Right ventricle myocardium inferior (tissue), 1 donor: ENCODE data around the gene ESR1. TPM values are rescaled to one million over a fixed set of nuclear protein-coding genes. Genes with fewer than 3 reads are reported as not detected.

ENCODE experiments used
- ATAC-seq: fragments of 200-7000 bp; cut with Tn5 transposase; one replicate; pipeline ENCODE4 v1.9.1; 2020; ENCODE audit warnings: mild to moderate bottlenecking, moderate library complexity
- DNase-seq: peaks from one replicate; pipeline ENCODE4 v3.0.0; 2021; ENCODE audit errors: missing footprints
- intact Hi-C: fragments of 100-400 bp; cut with DNase I; formaldehyde crosslinking; loops from one replicate; pipeline ENCODE4 v1.11.0; 2022
- total RNA-seq: library from RNA; stranded (reverse); fragmentation: NEBNext Ultra II Directional; extraction: Animal tissue kit (Norgen Biotek cat#: 25700); gene quantifications from one replicate; pipeline ENCODE4 v1.2.1, GENCODE V29; 2021
- donor health status: DM: no; HTN: yes; CAD: no; lungs with severe emphysema.

ESR1 gene
- total RNA-seq, 1 donor from 2014 or later, result 1.4 TPM

GRCh38 chr6:152098683-152099082 is 291.2 kb downstream of the ESR1 start:
- intact Hi-C loops, result no loop called here
- no peak for DNase-seq
- ATAC-seq, result no peak

- DNase-seq (no peak), ATAC-seq (no peak)
- intact Hi-C loops, result no loop called here
Observed at GRCh38 chr6:152099446-152100182, 292.1 kb downstream of the ESR1 start.

DNA sequence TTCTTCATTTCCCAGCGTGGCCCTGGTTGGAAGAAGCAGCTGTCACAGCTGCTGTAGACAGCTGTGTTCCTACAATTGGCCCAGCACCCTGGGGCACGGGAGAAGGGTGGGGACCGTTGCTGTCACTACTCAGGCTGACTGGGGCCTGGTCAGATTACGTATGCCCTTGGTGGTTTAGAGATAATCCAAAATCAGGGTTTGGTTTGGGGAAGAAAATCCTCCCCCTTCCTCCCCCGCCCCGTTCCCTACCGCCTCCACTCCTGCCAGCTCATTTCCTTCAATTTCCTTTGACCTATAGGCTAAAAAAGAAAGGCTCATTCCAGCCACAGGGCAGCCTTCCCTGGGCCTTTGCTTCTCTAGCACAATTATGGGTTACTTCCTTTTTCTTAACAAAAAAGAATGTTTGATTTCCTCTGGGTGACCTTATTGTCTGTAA is 292.7 kb downstream of the ESR1 start:
- intact Hi-C loops, result no loop called here
- ATAC-seq, result peak; percentile 86
- no peak for DNase-seq

GRCh38 chr6:152107973-152108372 is 300.5 kb downstream of the ESR1 start:
- DNase-seq (no peak), ATAC-seq (no peak)
- intact Hi-C loops, result no loop called here

DNA sequence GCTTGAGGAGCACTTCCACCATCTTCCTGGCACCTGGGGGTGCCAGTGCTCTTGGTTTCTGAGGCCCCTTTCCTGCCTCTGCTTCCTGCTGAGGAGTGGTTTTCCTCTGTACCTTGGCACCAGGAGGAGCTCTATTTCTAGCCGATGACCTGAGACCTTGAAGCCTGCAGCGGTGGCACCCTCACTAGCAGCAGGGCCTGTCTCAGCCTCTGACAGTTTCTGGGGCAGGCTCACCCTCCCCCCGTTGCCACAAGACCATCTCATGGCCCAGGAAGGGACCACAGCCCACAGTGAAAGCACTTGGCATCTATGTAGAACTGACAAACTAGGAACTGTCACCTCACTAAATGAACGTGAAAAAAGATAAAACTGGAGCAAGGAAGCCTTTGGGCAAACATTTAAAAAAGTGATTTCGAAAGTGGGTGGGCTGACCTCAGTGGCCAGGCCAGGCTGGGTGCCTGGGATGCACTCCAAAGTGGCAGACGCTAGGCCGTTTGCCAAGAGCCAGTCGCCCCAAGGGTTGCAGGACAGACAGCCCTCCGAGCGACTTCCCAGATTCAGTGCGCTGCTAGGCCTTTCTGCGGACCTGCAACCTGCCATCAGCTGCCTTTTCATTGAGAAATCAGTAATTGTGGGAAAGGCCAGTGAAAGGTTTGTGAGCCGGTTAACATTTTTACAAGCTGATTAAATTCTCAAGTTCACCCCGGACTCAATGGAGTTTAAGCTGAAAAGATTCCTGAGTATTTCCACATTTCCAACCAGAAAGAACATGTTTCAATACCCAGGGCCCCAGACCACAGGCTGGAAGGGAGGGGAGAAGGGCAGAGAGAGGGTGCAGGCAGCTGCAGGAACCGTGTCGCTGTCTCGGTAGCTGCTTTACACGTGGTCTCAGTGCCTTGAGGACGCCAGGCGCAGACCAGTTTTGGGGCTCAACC is 303.7 kb downstream of the ESR1 start:
- DNase-seq, result peak; percentile 76
- ATAC-seq, result peak; percentile 93
- intact Hi-C loops, result no loop called here

GRCh38 chr6:152112491-152113261 is 305.2 kb downstream of the ESR1 start:
- intact Hi-C loops, result no loop called here

DNA sequence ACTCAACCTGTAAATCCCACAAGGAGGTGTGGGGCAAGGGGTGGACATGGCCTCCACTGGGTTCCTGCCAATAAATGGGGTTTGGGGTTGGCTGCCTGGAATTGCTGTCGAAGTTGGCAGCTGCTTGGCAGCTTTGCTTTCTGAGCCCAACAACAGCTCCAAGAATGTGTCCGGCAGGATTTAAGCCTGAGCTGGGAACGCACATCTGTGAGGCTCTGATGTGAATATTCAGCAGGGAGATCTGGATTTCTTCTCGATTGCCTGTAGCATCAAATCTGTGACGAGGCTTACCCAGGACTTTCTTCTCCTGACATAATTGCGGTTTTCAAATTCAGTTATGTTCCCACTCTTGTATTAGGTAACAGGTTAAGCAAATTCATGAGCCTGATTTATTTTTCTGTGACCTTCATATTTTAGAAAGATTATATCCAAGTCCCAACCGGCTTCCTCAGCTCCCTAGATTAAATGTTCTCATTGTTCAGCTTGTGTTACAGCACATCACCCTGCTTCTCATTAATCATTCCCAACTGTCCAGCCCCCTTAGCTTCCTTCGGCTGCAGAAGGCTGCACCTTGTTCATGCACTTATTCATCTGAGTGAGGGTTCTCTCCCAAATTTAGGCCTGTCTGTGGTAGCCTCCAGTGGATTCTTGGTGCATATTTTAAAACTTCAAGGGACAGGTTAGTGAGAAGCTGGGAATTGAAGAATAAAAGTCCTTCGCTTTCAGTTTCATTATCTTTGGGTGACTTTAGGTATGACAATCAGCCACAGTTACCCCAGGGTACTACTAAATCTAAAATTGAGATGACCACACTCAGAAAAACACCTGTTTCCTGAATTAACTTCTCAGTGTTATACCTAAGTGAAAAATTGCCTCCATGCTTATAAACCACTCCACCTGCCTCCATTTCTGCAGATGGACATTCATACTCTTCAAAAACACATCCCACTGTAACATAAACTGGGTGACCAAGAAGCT is 310.0 kb downstream of the ESR1 start:
- intact Hi-C loops, result no loop called here
- no peak for ATAC-seq
- no peak for DNase-seq

More at GRCh38 chr6:152112491-152113261, 305.2 kb downstream of the ESR1 start:
- peak; percentile 84 for DNase-seq
- ATAC-seq, result no peak

DNA sequence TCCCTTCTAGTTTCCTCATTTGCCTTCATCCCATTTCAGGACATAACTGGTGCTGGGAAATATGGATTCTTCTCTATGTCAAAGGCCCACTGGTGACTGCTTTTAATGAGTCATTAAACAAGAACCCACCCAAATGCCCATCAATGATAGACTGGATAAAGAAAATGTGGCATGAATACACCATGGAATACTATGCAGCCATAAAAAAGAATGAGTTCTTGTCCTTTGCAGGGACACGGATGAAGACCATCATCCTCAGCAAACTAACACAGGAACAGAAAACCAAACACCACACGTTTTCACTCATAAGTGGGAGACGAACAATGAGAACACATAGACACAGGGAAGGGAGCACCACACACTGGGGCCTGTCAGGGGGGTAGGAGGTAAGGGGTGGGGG is 310.7 kb downstream of the ESR1 start:
- intact Hi-C loops, result no loop called here
- DNase-seq (no peak), ATAC-seq (no peak)

- intact Hi-C loops, result no loop called here
- no peak for ATAC-seq
Observed at GRCh38 chr6:152118678-152119077, 311.2 kb downstream of the ESR1 start.

DNA sequence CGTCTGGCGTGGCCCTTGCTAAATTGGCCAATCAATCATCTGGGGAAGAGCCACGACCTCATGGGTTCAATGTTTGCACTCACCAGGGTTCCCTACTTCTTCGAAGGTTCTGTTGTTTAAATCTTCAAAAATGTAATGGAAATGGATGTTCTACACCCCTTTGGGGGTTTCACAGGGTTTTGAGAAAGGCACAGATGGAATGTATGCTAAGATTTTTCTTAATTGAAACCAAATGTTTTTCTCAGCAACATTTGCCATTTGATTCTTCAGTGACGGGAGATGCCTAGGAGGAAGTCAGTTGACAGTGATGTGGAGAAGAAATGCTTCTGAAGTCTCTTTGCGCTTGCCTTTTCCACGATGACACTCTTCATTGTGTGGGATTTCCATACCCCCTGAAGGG is 312.3 kb downstream of the ESR1 start:
- DNase-seq (no peak), ATAC-seq (no peak)
- intact Hi-C loops, result loop anchor here (10.0 kb wide), 1 partner anchor 445 kb away; no protein-coding TSS in a partner anchor

More at GRCh38 chr6:152118678-152119077, 311.2 kb downstream of the ESR1 start:
- no peak for DNase-seq

GRCh38 chr6:152121910-152122309 is 314.4 kb downstream of the ESR1 start:
- ATAC-seq (no peak), DNase-seq (no peak)
- intact Hi-C loops, result loop anchor here (10.0 kb wide), 1 partner anchor 447 kb away; no protein-coding TSS in a partner anchor

DNA sequence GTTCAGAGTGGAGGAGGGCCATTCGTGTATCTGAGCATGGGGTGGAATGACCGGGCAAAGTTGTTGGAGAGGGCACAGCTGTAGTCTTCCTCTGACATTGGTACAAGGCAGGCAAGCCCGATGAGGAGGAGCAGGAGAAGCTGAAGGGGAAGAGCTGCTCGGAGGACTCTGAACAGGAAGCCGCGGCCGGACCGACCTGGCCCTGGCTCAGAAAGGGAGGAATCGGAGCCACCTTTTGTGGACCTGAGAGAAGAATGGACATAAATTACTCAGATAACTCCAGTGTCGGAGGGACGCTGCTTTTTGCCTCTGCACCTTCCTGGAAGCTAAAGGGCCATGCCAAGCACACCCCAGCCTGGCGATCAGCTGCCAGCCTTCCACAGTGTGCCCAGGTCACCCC is 315.0 kb downstream of the ESR1 start:
- no peak for ATAC-seq
- intact Hi-C loops, result loop anchor here (10.0 kb wide), 1 partner anchor 448 kb away; no protein-coding TSS in a partner anchor
- DNase-seq, result no peak

DNA sequence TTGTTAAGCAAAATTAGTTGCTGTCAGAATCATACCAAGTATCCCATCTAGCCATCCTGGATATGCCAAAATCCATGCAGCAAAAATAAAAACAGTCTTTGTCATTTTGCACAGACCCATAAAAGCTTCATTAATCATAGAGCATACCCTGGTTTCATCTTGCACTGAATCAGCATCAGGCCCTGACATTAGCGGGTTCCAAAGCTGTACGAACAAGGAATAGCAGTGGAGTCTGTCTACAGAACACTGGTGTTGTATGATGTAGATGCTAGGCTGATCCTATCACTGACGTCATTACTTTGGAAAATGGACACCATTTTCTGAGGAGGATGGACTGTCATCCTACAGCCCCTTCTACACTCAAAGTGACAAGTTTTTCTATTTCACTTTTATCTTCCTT is 315.6 kb downstream of the ESR1 start:
- ATAC-seq (no peak), DNase-seq (no peak)
- intact Hi-C loops, result loop anchor here (10.0 kb wide), 1 partner anchor 448 kb away; no protein-coding TSS in a partner anchor

DNA sequence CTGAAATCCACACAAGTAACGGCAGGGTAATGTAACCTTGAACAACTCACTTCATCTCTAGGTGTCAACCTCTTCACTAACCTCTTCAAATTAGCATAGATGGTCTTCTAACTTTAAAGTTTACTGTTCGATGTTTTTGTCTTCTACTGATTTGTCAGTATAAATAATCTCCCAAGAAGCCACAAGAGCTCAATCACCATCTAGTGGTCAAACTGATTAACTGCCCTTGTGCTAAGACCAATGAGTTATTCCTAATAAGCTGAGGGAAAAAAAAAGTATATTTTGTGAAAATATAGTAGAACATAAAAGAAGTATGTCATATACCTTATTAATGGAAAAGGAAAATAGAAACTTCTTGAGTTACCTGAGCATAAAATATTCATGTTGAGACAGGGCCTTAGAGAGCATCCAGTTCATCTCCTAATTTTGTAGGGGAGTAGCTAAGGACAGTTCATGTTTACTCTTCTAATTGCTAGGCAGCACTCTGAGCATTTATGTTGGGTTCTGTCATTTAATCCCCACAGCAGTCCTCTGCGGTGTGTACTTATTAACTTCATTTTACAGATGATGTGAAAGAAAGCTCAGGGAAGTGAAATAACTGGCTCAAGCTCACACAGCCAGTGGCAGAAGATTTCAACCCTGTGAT is 317.1 kb downstream of the ESR1 start:
- peak; percentile 47 for ATAC-seq
- no peak for DNase-seq
- intact Hi-C loops, result loop anchor here (2.0 to 10.0 kb wide), 2 partner anchors 360 to 450 kb away; no protein-coding TSS in a partner anchor

DNA sequence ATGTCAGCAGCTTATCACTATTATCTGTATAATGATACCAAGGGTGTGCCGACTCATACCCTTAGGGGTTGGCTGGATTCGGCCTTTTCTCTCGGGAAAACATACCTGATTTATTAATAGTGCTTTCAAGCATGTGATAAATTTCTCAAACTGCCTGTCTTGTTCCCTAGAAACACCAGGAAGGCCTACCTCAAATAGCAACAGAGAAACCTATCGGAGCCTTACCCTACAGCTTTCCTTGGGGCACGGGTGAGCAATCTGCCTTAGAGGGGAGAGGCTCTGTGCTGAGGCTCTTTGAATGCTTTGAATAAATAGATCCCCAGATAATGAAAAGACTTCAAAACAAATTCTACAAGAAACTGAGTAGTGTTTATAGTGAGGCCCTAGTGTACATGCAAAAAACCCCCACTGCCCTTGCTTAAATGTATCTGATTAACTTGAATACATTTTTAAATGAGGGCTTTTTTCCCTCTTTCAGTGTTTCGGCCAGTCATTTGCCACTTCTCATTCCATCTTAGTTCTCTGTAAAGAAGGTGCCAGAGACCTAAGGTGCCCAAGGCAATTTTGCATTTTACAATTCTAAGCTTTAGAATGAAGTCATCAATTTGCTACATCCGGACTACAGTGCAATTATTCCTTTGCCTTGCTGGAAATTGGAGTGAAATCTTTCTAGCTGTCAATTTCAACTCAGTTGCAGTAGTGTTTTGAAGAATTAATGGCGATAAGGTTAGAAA is 320.1 kb downstream of the ESR1 start:
- intact Hi-C loops, result loop anchor here (10.0 kb wide), 1 partner anchor 453 kb away; no protein-coding TSS in a partner anchor
- no peak for ATAC-seq
- no peak for DNase-seq

DNA sequence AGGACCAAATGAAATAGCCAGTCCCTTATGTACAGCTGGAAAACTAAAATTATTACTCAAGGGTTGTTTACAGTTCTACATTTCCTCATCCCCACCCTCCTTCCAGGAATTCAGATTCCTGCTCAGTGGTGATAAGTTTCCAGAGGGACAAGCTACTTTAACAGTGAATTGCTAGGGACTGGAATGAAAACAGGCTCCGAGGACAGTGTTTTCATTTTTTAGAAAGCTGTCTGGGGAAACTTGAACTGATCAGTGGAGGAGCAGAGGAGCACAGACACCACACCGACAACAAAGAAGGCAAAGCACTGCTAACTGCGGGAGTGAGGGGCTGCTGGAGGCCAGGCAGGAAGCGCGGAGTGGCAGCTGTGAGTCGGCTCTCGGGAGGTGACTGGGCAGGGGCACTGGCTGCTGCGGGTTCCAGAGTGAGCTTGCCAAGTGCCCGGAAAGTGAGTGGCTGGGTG is 322.2 kb downstream of the ESR1 start:
- no peak for DNase-seq
- intact Hi-C loops, result loop anchor here (10.0 kb wide), 1 partner anchor 455 kb away; no protein-coding TSS in a partner anchor
- peak; percentile 83 for ATAC-seq
